ENCODE results near the gene ADD1.

Gene ADD1, protein sequence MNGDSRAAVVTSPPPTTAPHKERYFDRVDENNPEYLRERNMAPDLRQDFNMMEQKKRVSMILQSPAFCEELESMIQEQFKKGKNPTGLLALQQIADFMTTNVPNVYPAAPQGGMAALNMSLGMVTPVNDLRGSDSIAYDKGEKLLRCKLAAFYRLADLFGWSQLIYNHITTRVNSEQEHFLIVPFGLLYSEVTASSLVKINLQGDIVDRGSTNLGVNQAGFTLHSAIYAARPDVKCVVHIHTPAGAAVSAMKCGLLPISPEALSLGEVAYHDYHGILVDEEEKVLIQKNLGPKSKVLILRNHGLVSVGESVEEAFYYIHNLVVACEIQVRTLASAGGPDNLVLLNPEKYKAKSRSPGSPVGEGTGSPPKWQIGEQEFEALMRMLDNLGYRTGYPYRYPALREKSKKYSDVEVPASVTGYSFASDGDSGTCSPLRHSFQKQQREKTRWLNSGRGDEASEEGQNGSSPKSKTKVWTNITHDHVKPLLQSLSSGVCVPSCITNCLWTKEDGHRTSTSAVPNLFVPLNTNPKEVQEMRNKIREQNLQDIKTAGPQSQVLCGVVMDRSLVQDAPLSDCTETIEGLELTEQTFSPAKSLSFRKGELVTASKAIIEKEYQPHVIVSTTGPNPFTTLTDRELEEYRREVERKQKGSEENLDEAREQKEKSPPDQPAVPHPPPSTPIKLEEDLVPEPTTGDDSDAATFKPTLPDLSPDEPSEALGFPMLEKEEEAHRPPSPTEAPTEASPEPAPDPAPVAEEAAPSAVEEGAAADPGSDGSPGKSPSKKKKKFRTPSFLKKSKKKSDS

DNA sequence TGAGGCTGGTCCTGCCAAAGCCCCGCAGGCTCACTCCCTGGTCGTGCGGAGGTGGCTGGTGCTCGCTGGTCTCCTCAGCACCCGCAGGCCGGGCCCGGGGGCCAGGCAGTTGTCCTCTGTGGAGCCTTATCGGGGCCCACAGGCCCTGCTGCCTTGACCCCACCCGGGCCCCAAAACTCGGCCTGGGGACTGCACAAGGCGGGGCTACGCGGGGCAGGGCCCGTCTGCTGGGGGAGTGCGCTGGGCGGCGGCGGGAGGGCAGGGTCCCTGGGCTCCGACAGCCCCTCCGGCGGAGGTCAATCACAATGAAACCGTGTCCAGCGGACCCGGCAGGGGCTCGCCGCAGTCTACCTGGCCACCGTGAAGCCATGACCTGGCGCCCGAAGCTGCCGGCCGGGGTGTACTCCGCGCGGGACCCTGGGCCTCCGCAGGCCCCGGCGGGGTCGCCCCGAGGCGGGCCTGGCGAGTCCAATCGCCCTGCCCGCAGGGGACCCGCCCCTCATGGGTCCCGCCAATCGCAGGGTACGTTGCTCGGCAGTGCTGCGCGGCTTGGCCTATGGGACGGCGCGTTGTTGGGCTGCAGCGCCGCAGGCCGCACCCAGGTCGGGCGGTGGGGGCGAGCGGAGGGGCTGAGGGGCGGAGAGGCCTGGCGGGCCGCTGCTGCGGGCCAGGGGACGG lies at the start of gene ADD1:
ADD1 (plus strand) TSS at position 582 of the 678 bp plus-strand sequence. CDS start 32,072 bp downstream, outside the sequence.
- peak; percentile 92 to 94 for DNase-seq (ENCODE audit: low read depth in 2 of 2, low spot score in 1 of 2)

GRCh38 chr4:2794486-2795299 lies 49.0 kb upstream of the ADD1 start:
- DNase-seq (ENCODE audit: low read depth in 2 of 2, low spot score in 1 of 2), result no peak

GRCh38 chr4:2795300-2795892 lies 48.2 kb upstream of the ADD1 start:
- no peak for DNase-seq (ENCODE audit: low read depth in 2 of 2, low spot score in 1 of 2)

- no peak for DNase-seq (ENCODE audit: low read depth in 2 of 2, low spot score in 1 of 2)
Measured at GRCh38 chr4:2795893-2796848, 47.5 kb upstream of the ADD1 start.

DNA sequence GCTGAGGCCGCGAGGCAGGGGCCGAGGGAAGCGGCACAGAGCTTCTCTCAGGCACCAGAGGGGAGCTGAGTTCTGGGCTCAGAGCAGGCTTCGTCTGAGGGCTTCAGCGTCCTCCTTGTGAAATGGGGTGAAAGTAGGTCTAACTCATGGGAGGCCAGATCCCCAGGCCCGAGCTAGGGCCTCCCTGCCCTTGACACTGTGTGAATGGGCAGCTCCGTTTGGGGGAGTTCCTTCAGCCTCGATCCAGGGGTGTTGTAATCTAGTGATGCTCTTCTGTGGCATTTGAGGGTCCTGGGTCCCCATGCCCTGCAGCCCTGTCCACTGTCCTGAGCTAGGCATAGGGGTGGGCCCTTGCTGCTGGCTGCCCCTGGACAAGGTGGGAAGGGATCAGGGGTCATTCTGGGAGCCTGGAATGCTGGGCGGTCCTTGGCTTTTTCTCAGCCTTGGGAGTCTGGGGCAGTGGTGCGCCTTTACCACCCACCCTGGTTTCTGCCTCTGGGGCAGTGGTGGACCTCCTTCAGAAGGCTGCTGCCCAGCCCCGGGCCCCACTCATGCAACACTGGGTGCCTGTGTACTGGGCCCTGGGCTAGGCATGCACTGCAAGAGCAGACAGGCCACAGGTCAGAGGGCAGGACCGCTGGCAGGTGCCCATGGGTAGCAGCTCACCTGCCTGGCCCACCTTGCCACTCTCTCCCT lies 46.6 kb upstream of the ADD1 start:
- DNase-seq (ENCODE audit: low read depth in 2 of 2, low spot score in 1 of 2), result no peak

GRCh38 chr4:2797545-2798305 lies 45.9 kb upstream of the ADD1 start:
- DNase-seq (ENCODE audit: low read depth in 2 of 2, low spot score in 1 of 2), result peak in 1 of 2 donors; percentile 35

DNA sequence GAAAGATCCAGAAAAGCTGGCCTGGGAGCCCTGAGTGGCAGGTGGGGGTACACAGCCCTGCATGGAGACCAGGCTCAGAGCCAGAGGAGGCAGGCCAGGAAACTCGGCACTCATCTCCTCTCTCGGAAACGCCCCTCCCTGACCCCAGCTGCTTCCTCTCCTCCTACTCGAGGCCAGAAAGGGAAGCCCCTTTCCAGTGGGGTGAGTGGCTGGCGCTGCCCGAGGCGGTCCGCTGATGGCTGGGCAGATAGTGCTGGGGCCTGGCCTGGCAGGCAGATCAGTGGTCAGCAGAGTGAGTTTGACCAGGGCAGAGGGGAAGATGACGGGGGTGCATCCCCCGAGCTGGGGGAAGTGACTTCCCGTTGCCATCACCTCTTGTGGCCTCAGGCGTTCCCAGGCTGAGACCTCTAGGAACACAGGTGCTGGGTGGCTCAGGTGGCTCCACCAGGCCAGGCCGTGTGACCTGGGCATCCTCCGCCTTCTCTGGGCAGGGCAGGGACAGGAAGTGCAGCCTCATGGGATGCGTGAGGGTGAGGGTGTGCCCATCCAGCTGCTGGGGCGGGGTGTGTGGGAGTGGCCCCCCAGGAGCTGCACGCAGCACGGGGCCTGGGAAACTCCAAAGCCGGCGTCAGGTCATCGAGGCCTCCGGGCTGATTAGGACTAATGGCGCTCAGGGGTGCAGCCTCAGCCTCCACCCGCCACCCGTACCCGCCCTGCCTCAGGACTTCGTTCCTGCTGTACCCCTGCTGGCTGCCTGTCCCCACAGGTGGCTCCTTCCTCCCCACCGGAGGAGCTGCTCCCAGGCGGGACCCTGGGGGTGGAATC lies 45.0 kb upstream of the ADD1 start:
- no peak for DNase-seq (ENCODE audit: low read depth in 2 of 2, low spot score in 1 of 2)

DNA sequence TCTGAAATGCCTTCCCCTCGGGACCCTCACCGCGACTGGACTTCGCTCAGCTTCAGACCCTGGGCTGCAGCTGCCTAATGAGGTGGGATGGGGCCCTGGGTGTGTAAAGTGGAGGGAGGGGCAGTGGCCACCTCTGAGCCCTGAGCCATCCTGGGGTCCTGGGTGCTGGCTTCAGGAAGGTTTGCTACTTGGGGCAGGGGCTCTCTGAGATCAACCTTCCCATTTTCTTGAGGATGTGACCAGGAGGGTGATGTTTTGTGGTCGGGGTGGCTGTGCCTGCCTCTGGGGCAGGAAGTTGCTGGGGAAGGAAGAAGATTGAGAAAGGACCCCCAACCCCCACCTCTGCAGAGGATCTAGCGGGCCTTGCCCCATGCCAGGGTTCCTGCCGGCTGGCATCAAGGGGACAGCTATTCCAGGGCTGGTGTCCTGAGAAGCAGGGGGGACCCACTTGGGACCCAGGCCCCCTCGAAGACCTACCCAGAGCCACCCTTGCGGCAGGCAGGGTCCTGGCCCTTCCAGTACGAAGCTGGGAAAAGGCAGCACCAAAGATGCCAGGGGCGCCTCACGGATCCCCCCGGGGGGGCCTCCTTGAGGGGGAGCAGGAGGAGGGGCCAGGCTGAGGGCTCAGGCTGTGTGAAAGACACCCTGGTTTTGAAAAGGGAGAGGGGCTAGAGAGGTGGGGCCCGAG lies 44.3 kb upstream of the ADD1 start:
- no peak for DNase-seq (ENCODE audit: low read depth in 2 of 2, low spot score in 1 of 2)

DNA sequence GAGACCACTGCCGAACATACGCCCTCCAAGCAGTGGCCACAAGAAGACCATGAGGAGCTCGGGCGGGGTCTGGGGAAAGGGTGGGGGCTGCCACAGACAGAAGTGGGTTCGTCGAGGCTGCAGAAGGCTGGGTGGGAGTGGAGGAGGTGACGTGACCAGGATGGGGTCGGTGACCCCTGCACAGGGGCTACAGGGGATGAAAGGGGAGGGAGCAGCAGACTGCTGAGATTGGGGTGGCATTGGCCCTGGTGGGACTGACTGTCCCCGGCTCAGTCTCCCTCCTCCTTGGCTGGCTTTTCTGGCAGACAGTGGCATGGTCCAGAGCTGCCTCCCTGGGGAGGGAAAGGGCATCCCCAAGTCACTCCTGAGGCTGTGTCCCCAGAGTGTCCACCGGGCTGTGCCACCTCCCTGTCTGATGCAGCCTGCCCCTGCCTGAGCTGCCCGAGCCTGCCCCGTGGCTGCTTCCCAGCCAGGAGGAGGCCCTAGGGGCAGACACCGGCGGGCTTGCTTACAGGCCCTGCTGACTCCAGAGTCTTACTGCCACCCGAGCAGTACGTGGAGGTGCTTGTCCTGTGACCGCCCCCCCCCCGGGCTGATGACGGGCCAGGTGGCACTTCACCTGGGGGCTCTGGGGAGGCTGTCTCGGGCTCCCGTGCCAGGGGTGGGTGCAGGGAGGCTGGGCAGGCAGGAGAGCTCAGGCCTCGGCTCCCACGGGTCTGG lies 43.5 kb upstream of the ADD1 start:
- no peak for DNase-seq (ENCODE audit: low read depth in 2 of 2, low spot score in 1 of 2)

- no peak for DNase-seq (ENCODE audit: low read depth in 2 of 2, low spot score in 1 of 2)
Measured at GRCh38 chr4:2800691-2801596, 42.7 kb upstream of the ADD1 start.

DNA sequence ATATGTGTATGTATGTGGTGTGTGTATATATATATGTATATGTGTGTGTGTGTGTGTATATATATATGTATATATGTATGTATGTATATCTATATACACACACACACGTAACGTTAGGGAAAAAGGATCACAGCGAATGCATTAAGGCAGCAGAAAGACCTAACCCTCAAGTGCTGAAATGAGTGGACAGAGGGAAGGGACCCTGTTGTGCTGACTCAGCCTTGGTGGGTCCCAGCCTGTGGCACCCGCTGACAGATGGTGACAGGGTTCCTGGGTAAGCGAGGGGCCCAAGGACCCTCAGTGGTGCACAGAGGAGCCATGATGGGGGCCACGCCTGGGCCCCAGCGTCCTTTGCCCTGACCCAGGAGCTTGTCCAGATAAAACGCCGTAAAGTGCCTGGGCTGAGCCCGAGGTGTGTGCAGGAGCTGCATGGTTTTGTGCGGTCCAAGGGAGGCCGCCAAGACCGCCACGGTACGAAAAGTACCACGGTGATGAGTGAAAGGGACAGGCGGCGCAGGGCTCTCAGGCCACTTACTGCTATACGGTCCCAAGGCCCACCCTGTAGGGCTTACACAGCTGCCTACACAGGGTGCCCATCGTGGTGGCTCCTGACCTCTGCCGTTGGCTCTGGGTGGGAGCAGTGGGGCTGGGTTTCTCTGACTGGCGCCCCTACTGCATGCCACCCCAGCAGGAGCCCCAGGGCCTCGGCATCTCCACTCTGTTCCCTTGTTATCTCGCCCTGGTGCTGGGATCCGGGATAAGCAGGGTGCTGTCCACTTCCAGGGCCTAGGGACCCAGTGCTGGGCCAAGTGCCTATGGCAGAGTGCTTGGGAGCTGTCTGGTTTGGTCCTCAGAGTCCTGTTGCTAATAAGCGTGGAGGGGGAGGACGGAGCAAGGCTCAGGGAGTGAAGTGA lies 40.8 kb upstream of the ADD1 start:
- DNase-seq (ENCODE audit: low read depth in 2 of 2, low spot score in 1 of 2), result no peak

DNA sequence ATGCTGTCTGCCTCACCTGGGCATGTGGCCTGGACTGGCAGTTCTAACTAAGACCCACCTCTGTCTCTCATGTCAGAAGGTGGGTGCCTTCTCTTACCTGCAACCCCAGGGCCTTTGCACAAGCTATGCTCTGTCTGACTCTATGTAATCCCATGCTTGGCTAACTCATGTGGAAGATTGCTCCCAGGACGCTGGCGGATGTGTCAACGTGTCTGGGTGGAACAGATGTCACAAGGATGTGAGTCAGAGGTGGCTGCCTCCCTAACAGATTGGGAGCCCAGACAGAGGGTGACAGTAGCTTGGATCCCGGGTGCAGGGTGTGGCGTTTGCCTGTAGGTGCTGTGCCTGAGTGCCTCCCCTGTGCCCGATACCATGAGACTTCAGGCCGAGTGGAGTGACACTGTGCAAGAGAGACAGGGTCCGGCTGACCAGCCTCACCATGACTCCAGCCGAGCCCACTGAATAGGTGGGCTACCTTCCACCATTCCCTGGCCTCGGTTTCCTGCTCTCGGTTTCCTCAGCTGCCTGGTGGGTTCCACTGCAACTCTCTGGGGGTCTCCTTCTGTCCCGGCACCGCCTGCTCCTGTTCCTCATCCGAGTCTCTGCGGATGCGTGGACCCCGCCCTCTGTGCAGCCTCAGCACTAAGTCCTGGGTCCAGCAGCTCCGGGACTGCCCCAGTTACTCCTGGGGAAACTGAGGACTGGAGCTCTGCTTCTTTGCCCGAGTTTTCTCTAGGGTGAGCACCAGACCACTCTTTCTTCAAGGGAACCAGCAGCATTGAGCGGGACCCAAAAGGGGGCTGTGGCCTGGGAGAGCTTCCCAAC lies 39.8 kb upstream of the ADD1 start:
- DNase-seq (ENCODE audit: low read depth in 2 of 2, low spot score in 1 of 2), result no peak

DNA sequence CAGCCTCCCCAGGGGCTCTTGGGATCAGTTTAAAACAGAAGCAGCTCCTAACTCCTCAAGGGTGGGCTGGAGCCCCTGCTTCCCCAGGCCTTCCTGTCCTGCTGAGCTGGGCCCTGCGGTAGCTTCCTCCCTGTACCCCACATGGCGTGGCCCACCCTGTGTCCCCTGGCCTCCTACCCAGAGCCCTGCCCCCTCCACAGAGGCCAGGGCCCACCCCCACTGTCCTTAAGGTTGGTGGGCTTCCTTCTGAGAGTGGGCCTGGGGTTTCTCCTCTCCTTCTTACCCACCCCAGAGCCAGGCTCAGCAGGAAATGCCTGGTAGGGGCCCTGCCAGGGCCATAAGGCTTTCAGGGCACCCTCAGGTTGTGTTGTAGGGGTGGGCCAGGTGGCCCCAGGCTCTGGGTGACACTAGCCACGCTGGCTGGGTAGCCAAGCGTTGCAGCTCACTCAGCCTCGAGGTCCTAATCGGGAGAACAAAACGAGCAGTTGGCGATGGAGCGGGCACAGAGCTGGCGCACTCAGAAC lies 39.1 kb upstream of the ADD1 start:
- no peak for DNase-seq (ENCODE audit: low read depth in 2 of 2, low spot score in 1 of 2)

Data from stimulated activated CD8-positive, alpha-beta memory T cell treated with anti-CD3 and anti-CD28 coated beads, Interleukin-4, amount 100 ng/mL, for 1 hour (primary cell).